ENCODE data around the gene XCL1.

DNA sequence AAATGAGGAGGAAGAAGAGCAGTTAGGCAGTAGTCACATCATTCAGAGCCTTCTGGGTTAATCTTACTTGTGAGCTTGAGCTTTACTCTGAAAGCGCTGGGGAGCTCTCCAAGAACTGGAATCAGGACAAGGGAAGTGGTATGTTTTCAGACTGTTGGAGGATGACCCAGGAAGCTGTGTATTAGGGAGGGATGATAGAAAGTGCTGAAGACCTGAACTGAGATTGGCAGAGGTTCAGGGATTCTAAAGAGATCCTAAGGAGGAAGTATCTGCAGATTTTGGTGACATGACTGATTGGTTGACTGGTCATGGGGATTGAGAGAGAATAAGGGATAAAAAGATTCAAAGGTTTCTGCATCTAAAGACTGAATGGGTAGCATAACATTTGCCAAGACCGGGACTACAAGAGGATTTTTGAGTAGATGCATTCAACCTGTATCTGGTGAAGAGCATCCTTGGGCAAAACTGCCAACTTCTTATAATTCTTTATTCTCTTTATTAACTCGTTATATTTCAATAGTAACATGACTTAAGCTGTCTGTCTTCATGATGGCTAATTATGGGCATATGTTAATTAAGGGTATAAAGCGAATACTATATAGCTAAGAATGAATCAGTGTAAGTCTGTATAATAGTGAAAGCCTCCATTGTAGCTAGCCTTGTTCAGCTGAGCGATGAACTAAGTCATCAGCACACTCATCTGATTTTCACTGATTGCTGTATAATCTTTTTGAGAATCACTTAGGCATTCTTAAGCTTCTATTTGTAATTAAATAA lies 41.8 kb downstream of the XCL1 start:
- TF ChIP-seq POLR2AphosphoS5 (IDR thresholded peaks at IDR 0.05; ENCODE audit: low read depth, low read length): no peak
- TF ChIP-seq, protein P1, sequence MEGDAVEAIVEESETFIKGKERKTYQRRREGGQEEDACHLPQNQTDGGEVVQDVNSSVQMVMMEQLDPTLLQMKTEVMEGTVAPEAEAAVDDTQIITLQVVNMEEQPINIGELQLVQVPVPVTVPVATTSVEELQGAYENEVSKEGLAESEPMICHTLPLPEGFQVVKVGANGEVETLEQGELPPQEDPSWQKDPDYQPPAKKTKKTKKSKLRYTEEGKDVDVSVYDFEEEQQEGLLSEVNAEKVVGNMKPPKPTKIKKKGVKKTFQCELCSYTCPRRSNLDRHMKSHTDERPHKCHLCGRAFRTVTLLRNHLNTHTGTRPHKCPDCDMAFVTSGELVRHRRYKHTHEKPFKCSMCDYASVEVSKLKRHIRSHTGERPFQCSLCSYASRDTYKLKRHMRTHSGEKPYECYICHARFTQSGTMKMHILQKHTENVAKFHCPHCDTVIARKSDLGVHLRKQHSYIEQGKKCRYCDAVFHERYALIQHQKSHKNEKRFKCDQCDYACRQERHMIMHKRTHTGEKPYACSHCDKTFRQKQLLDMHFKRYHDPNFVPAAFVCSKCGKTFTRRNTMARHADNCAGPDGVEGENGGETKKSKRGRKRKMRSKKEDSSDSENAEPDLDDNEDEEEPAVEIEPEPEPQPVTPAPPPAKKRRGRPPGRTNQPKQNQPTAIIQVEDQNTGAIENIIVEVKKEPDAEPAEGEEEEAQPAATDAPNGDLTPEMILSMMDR (IDR thresholded peaks at IDR 0.05): no peak
